ENCODE measurements around the gene SPAG6.

Gene SPAG6

DNA sequence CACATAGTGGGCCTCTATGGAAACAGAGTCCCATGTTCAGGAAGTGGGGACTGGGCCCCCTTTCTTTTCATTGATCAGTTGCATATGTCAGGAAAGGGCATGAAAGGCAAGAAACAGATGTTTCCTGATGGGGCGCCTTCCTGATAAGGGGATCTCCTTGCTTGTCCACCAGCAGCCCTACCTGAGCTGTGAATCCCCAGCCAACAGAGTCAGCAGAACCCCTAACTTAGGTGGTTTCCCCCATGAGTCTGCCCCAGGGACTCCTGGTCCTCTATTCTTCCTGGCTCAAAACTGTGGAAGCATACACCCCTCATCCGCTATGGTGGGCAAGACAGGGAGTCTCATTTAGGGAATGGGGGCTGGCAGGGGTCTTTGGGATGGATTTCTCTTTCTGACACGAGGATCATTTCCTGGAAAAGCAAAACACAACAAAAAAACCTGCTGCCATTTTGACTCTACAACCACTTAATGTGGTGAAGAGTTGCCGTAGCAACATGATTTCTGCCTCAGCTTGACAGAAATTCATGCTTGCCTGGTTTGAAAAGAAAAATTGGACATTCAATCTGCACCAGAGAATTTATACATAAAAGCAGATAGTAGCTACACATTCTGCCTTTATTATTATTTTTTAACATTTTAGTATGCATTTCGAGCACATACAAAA lies 119.8 kb downstream of the SPAG6 start:
- no peak for DNase-seq

- no peak for DNase-seq
Observed at GRCh38 chr10:22466763-22467334, 121.6 kb downstream of the SPAG6 start.
